Measurements from ENCODE around the gene SYP. TPM values are rescaled to one million over a fixed set of nuclear protein-coding genes. Genes with fewer than 3 reads are reported as not detected.

Gene SYP
- total and polyA plus RNA-seq, 12 donors: 6.8 to 147 (median 19.4) TPM

- intact Hi-C loops (cut with DNase I): no loop called here
- TF ChIP-seq CTCF (IDR thresholded peaks at IDR 0.05): no peak
- no peak for TF ChIP-seq POLR2A (IDR thresholded peaks at IDR 0.05)
- no peak overlapping the region for H3K4me3 ChIP-seq
- no peaks in the 10 kb centered on the region for H3K9me3 ChIP-seq (replicated peaks in 1 of 3)
- H3K4me1 ChIP-seq (replicated peaks in 1 of 2): no peaks in the 10 kb centered on the region
- H3K27me3 ChIP-seq: peaks cover 6% of the 10 kb centered on the region
- WGBS, 4 donors: 84 to 91% (median 89%) methylated on average over 2 of the region's 2 CpGs
- H3K36me3 ChIP-seq (replicated peaks in 1 of 2): no peaks in the 10 kb centered on the region
- no peak overlapping the region for H3K27ac ChIP-seq
- no peak for DNase-seq
Measured at GRCh38 chrX:49202022-49202421, 2.0 kb upstream of the SYP start.

GRCh38 chrX:49199315-49199595, 738 bp downstream of the SYP start:
- H3K4me3 ChIP-seq: no peak overlapping the region
- no peaks in the 10 kb centered on the region for H3K36me3 ChIP-seq (replicated peaks in 1 of 2)
- WGBS, 4 donors: 4 to 45% (median 17%) methylated on average over 11 of the region's 11 CpGs
- no peaks in the 10 kb centered on the region for H3K4me1 ChIP-seq (replicated peaks in 1 of 2)
- no peak for TF ChIP-seq POLR2A (IDR thresholded peaks at IDR 0.05)
- no peak for DNase-seq
- no peaks in the 10 kb centered on the region for H3K27me3 ChIP-seq
- intact Hi-C loops (cut with DNase I): loop anchor here in 1 of 2 donors (5.0 kb wide), 1 partner anchor 553 kb away; no protein-coding TSS in a partner anchor
- H3K9me3 ChIP-seq (replicated peaks in 1 of 3): no peaks in the 10 kb centered on the region
- H3K27ac ChIP-seq: no peak overlapping the region

GRCh38 chrX:49198540-49199314, 1.3 kb downstream of the SYP start:
- intact Hi-C loops (cut with DNase I): loop anchor here in 1 of 2 donors (5.0 kb wide), 1 partner anchor 554 kb away; no protein-coding TSS in a partner anchor
- 11 to 45% (median 30%) methylated on average over 10 to 12 of the region's 12 CpGs for WGBS, 4 donors

GRCh38 chrX:49197543-49198087, 2.4 kb downstream of the SYP start:
- TF ChIP-seq POLR2A (IDR thresholded peaks at IDR 0.05): no peak
- TF ChIP-seq CTCF (IDR thresholded peaks at IDR 0.05): no peak
- DNase-seq: no peak
- Histone ChIP-seq H3K27me3 (no peaks in the 10 kb centered on the region), H3K4me3 (no peak overlapping the region), H3K9me3 (replicated peaks in 1 of 3) (no peaks in the 10 kb centered on the region), H3K36me3 (replicated peaks in 1 of 2) (no peaks in the 10 kb centered on the region), H3K27ac (no peak overlapping the region), H3K4me1 (replicated peaks in 1 of 2) (no peaks in the 10 kb centered on the region)
- 48 to 76% (median 58%) methylated on average over 7 to 13 of the region's 13 CpGs for WGBS, 4 donors
- intact Hi-C loops (cut with DNase I): loop anchor here in 1 of 2 donors (5.0 kb wide), 1 partner anchor 555 kb away; no protein-coding TSS in a partner anchor

More at GRCh38 chrX:49198540-49199314, 1.3 kb downstream of the SYP start:
- no peaks in the 10 kb centered on the region for H3K36me3 ChIP-seq (replicated peaks in 1 of 2)
- no peak overlapping the region for H3K4me3 ChIP-seq
- no peak for DNase-seq
- no peaks in the 10 kb centered on the region for H3K27me3 ChIP-seq
- H3K27ac ChIP-seq: peak overlapping the region in 1 of 5 donors; percentile 12
- TF ChIP-seq CTCF (IDR thresholded peaks at IDR 0.05) (no peak), POLR2A (IDR thresholded peaks at IDR 0.05) (no peak)
- no peaks in the 10 kb centered on the region for H3K9me3 ChIP-seq (replicated peaks in 1 of 3)
- no peaks in the 10 kb centered on the region for H3K4me1 ChIP-seq (replicated peaks in 1 of 2)
